Tongue (tissue), 2 donors: ENCODE measurements around the gene SPON1. TPM values are rescaled to one million over a fixed set of nuclear protein-coding genes. Genes with fewer than 3 reads are reported as not detected.
"Not testable (repeated sequence)": the region's sequence is repeated elsewhere in the genome, so short reads cannot be mapped to it uniquely, and the experiment has no call there.

Experiments
- DNase-seq: peaks from one replicate; pipeline ENCODE4 v3.0.0-alpha.2; 2015
- total RNA-seq: library from RNA; depleted of rRNA; stranded (reverse); fragments of >200 nt; gene quantifications from one replicate; pipeline ENCODE4 v1.2.3, GENCODE V29; 2014

SPON1 gene
- 24.4 TPM for total RNA-seq

- DNase-seq: peak; percentile 83
These were observed at the start of gene SPON1 for GRCh38 chr11:13962562-13963168. Gene SPON1 (plus strand): TSS chr11:13962723. CDS start chr11:13962905, 182 bp downstream.

- DNase-seq: no peak
These were observed 45.3 kb upstream of the SPON1 start for GRCh38 chr11:13917264-13917663.

- DNase-seq: no peak
These were observed 44.6 kb upstream of the SPON1 start for GRCh38 chr11:13917904-13918303.

GRCh38 chr11:13920756-13921155 is 41.8 kb upstream of the SPON1 start:
- DNase-seq: no peak

- DNase-seq: no peak
These were observed 41.0 kb upstream of the SPON1 start for GRCh38 chr11:13921545-13921944.

GRCh38 chr11:13923182-13923581 is 39.3 kb upstream of the SPON1 start:
- no peak for DNase-seq

- no peak for DNase-seq
These were observed 38.5 kb upstream of the SPON1 start for GRCh38 chr11:13923716-13924650.

GRCh38 chr11:13924801-13925327 is 37.7 kb upstream of the SPON1 start:
- no peak for DNase-seq

- not testable (repeated sequence) for DNase-seq
These were observed 36.2 kb upstream of the SPON1 start for GRCh38 chr11:13926366-13926765.

GRCh38 chr11:13926981-13927380 is 35.5 kb upstream of the SPON1 start:
- DNase-seq: no peak

- no peak for DNase-seq
These were observed 35.0 kb upstream of the SPON1 start for GRCh38 chr11:13927481-13927880.

GRCh38 chr11:13928566-13929251 is 33.8 kb upstream of the SPON1 start:
- no peak for DNase-seq

- no peak for DNase-seq
These were observed 33.1 kb upstream of the SPON1 start for GRCh38 chr11:13929395-13929891.

- no peak for DNase-seq
These were observed 31.2 kb upstream of the SPON1 start for GRCh38 chr11:13931356-13931755.

- not testable (repeated sequence) for DNase-seq
These were observed 25.4 kb upstream of the SPON1 start for GRCh38 chr11:13937154-13937553.

GRCh38 chr11:13938829-13939228 is 23.7 kb upstream of the SPON1 start:
- DNase-seq: not testable (repeated sequence)

GRCh38 chr11:13939961-13940906 is 22.3 kb upstream of the SPON1 start:
- no peak for DNase-seq

GRCh38 chr11:13940907-13941256 is 21.6 kb upstream of the SPON1 start:
- no peak for DNase-seq

- DNase-seq: no peak
These were observed 20.7 kb upstream of the SPON1 start for GRCh38 chr11:13941775-13942174.

- no peak for DNase-seq
These were observed 20.1 kb upstream of the SPON1 start for GRCh38 chr11:13942378-13942777.

GRCh38 chr11:13942971-13943381 is 19.5 kb upstream of the SPON1 start:
- no peak for DNase-seq
